ENCODE data around the gene LRRC75B.

LRRC75B gene

GRCh38 chr22:24587251-24587650 lies 5.6 kb downstream of the LRRC75B start:
- Histone ChIP-seq H3K79me2 (ENCODE audit: control insufficient read depth, insufficient read depth, low read length) (no peaks in the 10 kb centered on the region), H3K4me1 (ENCODE audit: control insufficient read depth, low read depth, low read length) (peaks cover 3% of the 10 kb centered on the region), H2BK120ac (ENCODE audit: low read depth, low read length) (no peak overlapping the region), H3K4ac (ENCODE audit: low read depth, low read length) (no peak overlapping the region), H3K79me1 (ENCODE audit: low read length) (peaks cover 2% of the 10 kb centered on the region), H4K5ac (ENCODE audit: low read length) (no peak overlapping the region), H2BK15ac (replicated peaks; ENCODE audit: low read depth) (no peak overlapping the region), H2BK5ac (ENCODE audit: low read length) (no peak overlapping the region), H3K18ac (ENCODE audit: low read length) (no peak overlapping the region), H3K9ac (ENCODE audit: low read length) (no peak overlapping the region), H3K4me3 (ENCODE audit: low read length) (no peak overlapping the region), H2AK5ac (ENCODE audit: low read length) (no peak overlapping the region), H3K23ac (ENCODE audit: low read length) (no peak overlapping the region), H3K27me3 (ENCODE audit: insufficient read depth, low read length, poor library complexity) (no peaks in the 10 kb centered on the region), H3K4me2 (ENCODE audit: low read length) (no peak overlapping the region), H4K8ac (ENCODE audit: low read depth, low read length) (no peak overlapping the region), H3K27ac (ENCODE audit: low read depth, low read length) (no peak overlapping the region), H3K36me3 (ENCODE audit: control insufficient read depth, insufficient read depth, low read length) (no peaks in the 10 kb centered on the region), H3K56ac (ENCODE audit: low read length) (no peak overlapping the region)
- DNase-seq: no peak
- no CpG with 5 or more reads among the region's 5 CpGs for WGBS (ENCODE audit: extremely low coverage, insufficient coverage, low lambda C conversion rate)

GRCh38 chr22:24585927-24586546 lies 6.8 kb downstream of the LRRC75B start:
- no peak overlapping the region for H4K5ac ChIP-seq (ENCODE audit: low read length)
- H3K79me1 ChIP-seq (ENCODE audit: low read length): no peaks in the 10 kb centered on the region
- no peak overlapping the region for H3K18ac ChIP-seq (ENCODE audit: low read length)
- no peak overlapping the region for H3K23ac ChIP-seq (ENCODE audit: low read length)
- no peak overlapping the region for H3K9ac ChIP-seq (ENCODE audit: low read length)
- no CpG with 5 or more reads among the region's 24 CpGs for WGBS (ENCODE audit: extremely low coverage, insufficient coverage, low lambda C conversion rate)
- H2BK15ac ChIP-seq (replicated peaks; ENCODE audit: low read depth): no peak overlapping the region
- no peak overlapping the region for H2AK5ac ChIP-seq (ENCODE audit: low read length)
- H3K4ac ChIP-seq (ENCODE audit: low read depth, low read length): no peak overlapping the region
- DNase-seq: no peak
- H3K4me2 ChIP-seq (ENCODE audit: low read length): no peak overlapping the region
- H3K79me2 ChIP-seq (ENCODE audit: control insufficient read depth, insufficient read depth, low read length): no peaks in the 10 kb centered on the region
- H3K27me3 ChIP-seq (ENCODE audit: insufficient read depth, low read length, poor library complexity): no peaks in the 10 kb centered on the region
- no peaks in the 10 kb centered on the region for H3K36me3 ChIP-seq (ENCODE audit: control insufficient read depth, insufficient read depth, low read length)
- no peak overlapping the region for H3K27ac ChIP-seq (ENCODE audit: low read depth, low read length)
- no peak overlapping the region for H2BK5ac ChIP-seq (ENCODE audit: low read length)
- H3K56ac ChIP-seq (ENCODE audit: low read length): no peak overlapping the region
- no peak overlapping the region for H4K8ac ChIP-seq (ENCODE audit: low read depth, low read length)
- H2BK120ac ChIP-seq (ENCODE audit: low read depth, low read length): no peak overlapping the region
- H3K4me3 ChIP-seq (ENCODE audit: low read length): no peak overlapping the region
- H3K4me1 ChIP-seq (ENCODE audit: control insufficient read depth, low read depth, low read length): no peaks in the 10 kb centered on the region

- Histone ChIP-seq H3K36me3 (ENCODE audit: control insufficient read depth, insufficient read depth, low read length) (no peaks in the 10 kb centered on the region), H3K27ac (ENCODE audit: low read depth, low read length) (no peak overlapping the region), H3K4me3 (ENCODE audit: low read length) (no peak overlapping the region), H3K27me3 (ENCODE audit: insufficient read depth, low read length, poor library complexity) (no peaks in the 10 kb centered on the region), H3K23ac (ENCODE audit: low read length) (no peak overlapping the region), H3K4ac (ENCODE audit: low read depth, low read length) (no peak overlapping the region), H2BK5ac (ENCODE audit: low read length) (no peak overlapping the region), H4K5ac (ENCODE audit: low read length) (no peak overlapping the region), H3K4me1 (ENCODE audit: control insufficient read depth, low read depth, low read length) (no peaks in the 10 kb centered on the region), H2BK15ac (replicated peaks; ENCODE audit: low read depth) (no peak overlapping the region), H3K18ac (ENCODE audit: low read length) (no peak overlapping the region), H3K4me2 (ENCODE audit: low read length) (no peak overlapping the region), H3K9ac (ENCODE audit: low read length) (no peak overlapping the region), H3K79me1 (ENCODE audit: low read length) (no peaks in the 10 kb centered on the region), H2AK5ac (ENCODE audit: low read length) (no peak overlapping the region), H4K8ac (ENCODE audit: low read depth, low read length) (no peak overlapping the region), H2BK120ac (ENCODE audit: low read depth, low read length) (no peak overlapping the region), H3K56ac (ENCODE audit: low read length) (no peak overlapping the region), H3K79me2 (ENCODE audit: control insufficient read depth, insufficient read depth, low read length) (no peaks in the 10 kb centered on the region)
- no peak for DNase-seq
- no CpG with 5 or more reads among the region's 3 CpGs for WGBS (ENCODE audit: extremely low coverage, insufficient coverage, low lambda C conversion rate)
Observed at GRCh38 chr22:24585461-24585860, 7.4 kb downstream of the LRRC75B start.

- no peaks in the 10 kb centered on the region for H3K79me1 ChIP-seq (ENCODE audit: low read length)
- no CpG with 5 or more reads among the region's 10 CpGs for WGBS (ENCODE audit: extremely low coverage, insufficient coverage, low lambda C conversion rate)
- H3K18ac ChIP-seq (ENCODE audit: low read length): no peak overlapping the region
- H3K36me3 ChIP-seq (ENCODE audit: control insufficient read depth, insufficient read depth, low read length): no peaks in the 10 kb centered on the region
- no peak for DNase-seq
- no peak overlapping the region for H2BK120ac ChIP-seq (ENCODE audit: low read depth, low read length)
- H3K4me3 ChIP-seq (ENCODE audit: low read length): no peak overlapping the region
- H2AK5ac ChIP-seq (ENCODE audit: low read length): no peak overlapping the region
- H3K27me3 ChIP-seq (ENCODE audit: insufficient read depth, low read length, poor library complexity): no peaks in the 10 kb centered on the region
- no peak overlapping the region for H3K4me2 ChIP-seq (ENCODE audit: low read length)
- H2BK15ac ChIP-seq (replicated peaks; ENCODE audit: low read depth): no peak overlapping the region
- H3K4me1 ChIP-seq (ENCODE audit: control insufficient read depth, low read depth, low read length): no peaks in the 10 kb centered on the region
- H3K56ac ChIP-seq (ENCODE audit: low read length): no peak overlapping the region
- H3K27ac ChIP-seq (ENCODE audit: low read depth, low read length): no peak overlapping the region
- no peak overlapping the region for H4K5ac ChIP-seq (ENCODE audit: low read length)
- H3K4ac ChIP-seq (ENCODE audit: low read depth, low read length): no peak overlapping the region
- no peaks in the 10 kb centered on the region for H3K79me2 ChIP-seq (ENCODE audit: control insufficient read depth, insufficient read depth, low read length)
- H4K8ac ChIP-seq (ENCODE audit: low read depth, low read length): no peak overlapping the region
- H3K23ac ChIP-seq (ENCODE audit: low read length): no peak overlapping the region
- no peak overlapping the region for H3K9ac ChIP-seq (ENCODE audit: low read length)
- no peak overlapping the region for H2BK5ac ChIP-seq (ENCODE audit: low read length)
Observed at GRCh38 chr22:24584871-24585411, 7.9 kb downstream of the LRRC75B start.

GRCh38 chr22:24584166-24584790 lies 8.6 kb downstream of the LRRC75B start:
- Histone ChIP-seq H2BK15ac (replicated peaks; ENCODE audit: low read depth) (no peak overlapping the region), H2AK5ac (ENCODE audit: low read length) (no peak overlapping the region), H3K56ac (ENCODE audit: low read length) (no peak overlapping the region), H3K4me1 (ENCODE audit: control insufficient read depth, low read depth, low read length) (no peaks in the 10 kb centered on the region), H3K27ac (ENCODE audit: low read depth, low read length) (no peak overlapping the region), H4K8ac (ENCODE audit: low read depth, low read length) (no peak overlapping the region), H3K4me2 (ENCODE audit: low read length) (no peak overlapping the region), H2BK5ac (ENCODE audit: low read length) (no peak overlapping the region), H3K23ac (ENCODE audit: low read length) (no peak overlapping the region), H3K79me2 (ENCODE audit: control insufficient read depth, insufficient read depth, low read length) (no peaks in the 10 kb centered on the region), H2BK120ac (ENCODE audit: low read depth, low read length) (no peak overlapping the region), H3K4me3 (ENCODE audit: low read length) (no peak overlapping the region), H3K27me3 (ENCODE audit: insufficient read depth, low read length, poor library complexity) (no peaks in the 10 kb centered on the region), H3K9ac (ENCODE audit: low read length) (no peak overlapping the region), H3K79me1 (ENCODE audit: low read length) (no peaks in the 10 kb centered on the region), H3K18ac (ENCODE audit: low read length) (no peak overlapping the region), H3K4ac (ENCODE audit: low read depth, low read length) (no peak overlapping the region), H4K5ac (ENCODE audit: low read length) (no peak overlapping the region), H3K36me3 (ENCODE audit: control insufficient read depth, insufficient read depth, low read length) (no peaks in the 10 kb centered on the region)
- DNase-seq: no peak
- no CpG with 5 or more reads among the region's 5 CpGs for WGBS (ENCODE audit: extremely low coverage, insufficient coverage, low lambda C conversion rate)
